Tibial nerve (tissue), 4 donors: ENCODE results near the gene SYT17. TPM values are rescaled to one million over a fixed set of nuclear protein-coding genes. Genes with fewer than 3 reads are reported as not detected.

ENCODE experiments used
- DNase-seq, 2 donors: peaks; one replicate each; pipeline ENCODE4 v3.0.0-alpha.2; 2019; ENCODE audit warnings: low spot score in 2 of 2
- H3K27ac ChIP-seq, 4 donors: fragments of 200-600 bp; sonication (generic) in 3 of 4; one replicate each; pipeline ENCODE4 v1.5.1; 2017 to 2019; ENCODE audit warnings: mild to moderate bottlenecking in 1 of 4
- H3K27me3 ChIP-seq, 2 donors: fragments of 200-600 bp; sonication (generic) in 1 of 2; one replicate each; pipeline versions ENCODE4 v1.5.1 to v1.6.0; 2017 to 2019
- H3K36me3 ChIP-seq, 3 donors: fragments of 200-600 bp; sonication (generic); one replicate each; pipeline ENCODE4 v1.5.1; 2018 to 2019
- H3K4me1 ChIP-seq, 4 donors: fragments of 200-600 bp; sonication (generic) in 3 of 4; one replicate each; pipeline ENCODE4 v1.5.1; 2017 to 2019
- H3K4me3 ChIP-seq, 4 donors: fragments of 200-600 bp; sonication (generic) in 3 of 4; one replicate each; pipeline ENCODE4 v1.5.1; 2017 to 2019; ENCODE audit warnings: mild to moderate bottlenecking in 1 of 4, moderate library complexity in 1 of 4
- H3K9me3 ChIP-seq, 4 donors: fragments of 200-600 bp; sonication (generic) in 3 of 4; one replicate each; pipeline ENCODE4 v1.5.1; 2017 to 2019
- CTCF ChIP-seq, 5 experiments: fragments of 200-600 bp in 3 of 5; fragments of 450-650 bp in 2 of 5; sonication (generic) in 3 of 5; IDR thresholded peaks; one replicate each; pipeline ENCODE4 v1.5.1; 2016 to 2019; ENCODE audit warnings: antibody characterized with exemption in 5 of 5, mild to moderate bottlenecking in 3 of 5, moderate library complexity in 2 of 5
- EP300 ChIP-seq, 2 donors: sonication (generic); formaldehyde crosslinking; IDR thresholded peaks; one replicate each; pipeline ENCODE4 v1.6.1; 2017; ENCODE audit warnings: antibody characterized with exemption in 2 of 2, mild to moderate bottlenecking in 1 of 2
- POLR2A ChIP-seq, 2 donors: fragments of 450-650 bp; IDR thresholded peaks; one replicate each; pipeline ENCODE4 v1.6.1; 2017; ENCODE audit warnings: antibody characterized with exemption in 2 of 2, mild to moderate bottlenecking in 2 of 2, moderate library complexity in 2 of 2
- WGBS, 2 donors: methylation state at CpG; one replicate each; pipeline ENCODE4 v1.1.5; 2018; 5-methylcytosine and 5-hydroxymethylcytosine counted together
- total RNA-seq, 4 donors: library from RNA; depleted of rRNA; stranded (reverse); fragments of >200 nt; gene quantifications; one replicate each; pipeline ENCODE4 v1.1.0, GENCODE V29; 2016

SYT17 gene
- total RNA-seq, 4 donors from 2014 or later: 8.1 to 33.9 (median 12.7) TPM

GRCh38 chr16:19242186-19242585 lies 74.1 kb downstream of the SYT17 start:
- Histone ChIP-seq H3K36me3 (peaks cover 0 to 12% (median 0%) of the 10 kb centered on the region in 3 donors), H3K27me3 (no peaks in the 10 kb centered on the region), H3K27ac (no peak overlapping the region), H3K4me3 (no peak overlapping the region), H3K4me1 (no peaks in the 10 kb centered on the region), H3K9me3 (peaks cover 0 to 22% (median 0%) of the 10 kb centered on the region in 4 donors)
- DNase-seq: no peak
- WGBS, 2 donors: 54 to 64% methylated on average over 1 of the region's 1 CpG
- no peak for TF ChIP-seq POLR2A (IDR thresholded peaks at IDR 0.05)
- no peak for TF ChIP-seq EP300 (IDR thresholded peaks at IDR 0.05)
- no peak for TF ChIP-seq CTCF (IDR thresholded peaks at IDR 0.05)

GRCh38 chr16:19242987-19243575 lies 75.0 kb downstream of the SYT17 start:
- peaks cover 0 to 12% (median 0%) of the 10 kb centered on the region in 3 donors for H3K36me3 ChIP-seq
- H3K4me1 ChIP-seq: no peaks in the 10 kb centered on the region
- DNase-seq: no peak
- no peak for TF ChIP-seq POLR2A (IDR thresholded peaks at IDR 0.05)
- TF ChIP-seq CTCF (IDR thresholded peaks at IDR 0.05): no peak
- TF ChIP-seq EP300 (IDR thresholded peaks at IDR 0.05): no peak
- no peak overlapping the region for H3K4me3 ChIP-seq
- H3K27me3 ChIP-seq: no peaks in the 10 kb centered on the region
- H3K9me3 ChIP-seq: peaks cover 0 to 27% (median 0%) of the 10 kb centered on the region in 4 donors
- H3K27ac ChIP-seq: no peak overlapping the region
- WGBS, 2 donors: 87% methylated on average over 3 of the region's 3 CpGs

- no peaks in the 10 kb centered on the region for H3K4me1 ChIP-seq
- H3K9me3 ChIP-seq: peaks cover 0 to 16% (median 0%) of the 10 kb centered on the region in 4 donors
- H3K27ac ChIP-seq: no peak overlapping the region
- no peak overlapping the region for H3K4me3 ChIP-seq
- TF ChIP-seq EP300 (IDR thresholded peaks at IDR 0.05): no peak
- no peak for TF ChIP-seq CTCF (IDR thresholded peaks at IDR 0.05)
- no peak for TF ChIP-seq POLR2A (IDR thresholded peaks at IDR 0.05)
- no peaks in the 10 kb centered on the region for H3K27me3 ChIP-seq
- no peak for DNase-seq
- H3K36me3 ChIP-seq: peaks cover 0 to 2% (median 0%) of the 10 kb centered on the region in 3 donors
- WGBS, 2 donors: 71 to 83% methylated on average over 8 of the region's 8 CpGs
Measured at GRCh38 chr16:19245326-19245925, 77.4 kb downstream of the SYT17 start.

GRCh38 chr16:19252904-19253303 lies 84.9 kb downstream of the SYT17 start:
- no peaks in the 10 kb centered on the region for H3K27me3 ChIP-seq
- H3K4me1 ChIP-seq: no peaks in the 10 kb centered on the region
- H3K9me3 ChIP-seq: peaks cover 0 to 2% (median 0%) of the 10 kb centered on the region in 4 donors
- no peak overlapping the region for H3K27ac ChIP-seq
- 72 to 86% methylated on average over 2 of the region's 2 CpGs for WGBS, 2 donors
- H3K36me3 ChIP-seq: no peaks in the 10 kb centered on the region
- DNase-seq: no peak
- TF ChIP-seq POLR2A (IDR thresholded peaks at IDR 0.05) (no peak), CTCF (IDR thresholded peaks at IDR 0.05) (no peak), EP300 (IDR thresholded peaks at IDR 0.05) (no peak)
- H3K4me3 ChIP-seq: no peak overlapping the region

GRCh38 chr16:19254611-19255010 lies 86.6 kb downstream of the SYT17 start:
- H3K27me3 ChIP-seq: no peaks in the 10 kb centered on the region
- H3K4me3 ChIP-seq: no peak overlapping the region
- H3K27ac ChIP-seq: no peak overlapping the region
- 79 to 90% methylated on average over 4 of the region's 4 CpGs for WGBS, 2 donors
- no peaks in the 10 kb centered on the region for H3K4me1 ChIP-seq
- H3K36me3 ChIP-seq: no peaks in the 10 kb centered on the region
- H3K9me3 ChIP-seq: no peaks in the 10 kb centered on the region
- no peak for TF ChIP-seq EP300 (IDR thresholded peaks at IDR 0.05)
- TF ChIP-seq CTCF (IDR thresholded peaks at IDR 0.05): no peak
- TF ChIP-seq POLR2A (IDR thresholded peaks at IDR 0.05): no peak
- DNase-seq: no peak
